HepG2 (cell line): ENCODE results near the gene C12orf56. TPM values are rescaled to one million over a fixed set of nuclear protein-coding genes. Genes with fewer than 3 reads are reported as not detected.

Experiments
- GABPA ChIP-seq, 2 experiments: IDR thresholded peaks; 2 replicates each; pipeline ENCODE4 v1.6.1; 2011 to 2016; ENCODE audit warnings: low read depth in 2 of 2, low read length in 1 of 2, missing biosample characterization in 1 of 2, missing genetic modification characterization in 1 of 2
- MXI1 ChIP-seq: IDR thresholded peaks from 3 replicates; pipeline ENCODE4 v1.6.1; 2012; ENCODE audit warnings: low read depth, low read length, inconsistent platforms, borderline replicate concordance
- SP1 ChIP-seq, 2 experiments: fragments of 450-650 bp in 1 of 2; sonication (generic) in 1 of 2; formaldehyde crosslinking in 1 of 2; IDR thresholded peaks; 2 replicates each; pipeline versions ENCODE4 v1.4.0 to v1.6.1; 2016 to 2020; ENCODE audit warnings: missing genetic modification reagents in 1 of 2
- SP2 ChIP-seq: sonication (generic); formaldehyde crosslinking; IDR thresholded peaks from 2 replicates; pipeline ENCODE4 v1.5.1; 2020; ENCODE audit warnings: mild to moderate bottlenecking, missing genetic modification reagents
- SPEN ChIP-seq: sonication (generic); formaldehyde crosslinking; IDR thresholded peaks from 2 replicates; pipeline ENCODE4 v1.5.1; 2020; ENCODE audit warnings: low read depth, mild to moderate bottlenecking, missing genetic modification reagents
- ZNF383 ChIP-seq: sonication (generic); formaldehyde crosslinking; IDR thresholded peaks from 2 replicates; pipeline ENCODE4 v1.4.0; 2020; ENCODE audit warnings: missing genetic modification reagents, mild to moderate bottlenecking, borderline replicate concordance
- ZNF713 ChIP-seq: sonication (generic); formaldehyde crosslinking; IDR thresholded peaks from 2 replicates; pipeline ENCODE4 v1.4.0; 2020; ENCODE audit warnings: mild to moderate bottlenecking, missing genetic modification reagents
- ZNF782 ChIP-seq: sonication (generic); formaldehyde crosslinking; IDR thresholded peaks from 2 replicates; pipeline ENCODE4 v1.4.0; 2020; ENCODE audit warnings: missing genetic modification reagents, mild to moderate bottlenecking, borderline replicate concordance
- polyA plus RNA-seq, 8 experiments: library from polyadenylated mRNA; depleted of rRNA in 3 of 8; stranded (reverse) in 7 of 8; unstranded in 1 of 8; fragments of >200 nt; fragmentation: Illumina TruSeq in 4 of 8; extraction: Trizol in 4 of 8; gene quantifications; 2 replicates each; pipeline versions ENCODE4 v1.2.1 to v1.2.3, GENCODE V29; 2011 to 2016; ENCODE audit warnings: low read depth in 4 of 8, missing spikeins in 1 of 8, mixed read lengths in 1 of 8; ENCODE audit not compliant: insufficient read depth in 1 of 8
- total RNA-seq, 5 experiments: library from RNA; depleted of rRNA; stranded (reverse); fragments of >200 nt; fragmentation: Illumina TruSeq; extraction: Trizol; gene quantifications; 2 replicates each; pipeline ENCODE4 v1.2.3, GENCODE V29; 2016; ENCODE audit warnings: low read depth in 1 of 5
- TF ChIP-seq, protein P1 (sequence below): IDR thresholded peaks from 2 replicates; pipeline ENCODE4 v1.6.1; 2016; ENCODE audit warnings: mild to moderate bottlenecking
- TF ChIP-seq, protein P2 (sequence below): sonication (generic); formaldehyde crosslinking; IDR thresholded peaks from 2 replicates; pipeline ENCODE4 v1.4.0; 2020; ENCODE audit warnings: missing genetic modification reagents
- TF ChIP-seq, protein P3 (sequence below): sonication (generic); formaldehyde crosslinking; IDR thresholded peaks from 2 replicates; pipeline ENCODE4 v1.4.0; 2020; ENCODE audit warnings: missing genetic modification reagents, low read depth, mild to moderate bottlenecking, borderline replicate concordance
- TF ChIP-seq, protein P4 (sequence below): sonication (generic); formaldehyde crosslinking; IDR thresholded peaks from 2 replicates; pipeline ENCODE4 v1.4.0; 2020; ENCODE audit warnings: mild to moderate bottlenecking, missing genetic modification reagents
- TF ChIP-seq, protein P5 (sequence below): sonication (generic); formaldehyde crosslinking; IDR thresholded peaks from 2 replicates; pipeline ENCODE4 v1.5.0; 2020; ENCODE audit warnings: mild to moderate bottlenecking, missing genetic modification reagents
- TF ChIP-seq, protein P6 (sequence below): sonication (generic); formaldehyde crosslinking; conservative IDR thresholded peaks from 2 replicates; pipeline ENCODE4 v1.4.0; 2020; ENCODE audit warnings: missing genetic modification reagents
- TF ChIP-seq, protein P7 (sequence below): sonication (generic); formaldehyde crosslinking; IDR thresholded peaks from 2 replicates; pipeline ENCODE4 v1.8.0; 2022; ENCODE audit warnings: mild to moderate bottlenecking, missing genetic modification reagents, moderate library complexity
- TF ChIP-seq, protein P8 (sequence below): sonication (generic); formaldehyde crosslinking; IDR thresholded peaks from 2 replicates; pipeline ENCODE4 v1.5.1; 2020; ENCODE audit warnings: missing genetic modification reagents, mild to moderate bottlenecking, borderline replicate concordance

The C12orf56 gene
- total and polyA plus RNA-seq, 2 of the 13 experiments (the other 11 are each of a cell fraction or from before 2014, with no cell fraction given) = 0.07 TPM; not detected in 1

DNA sequence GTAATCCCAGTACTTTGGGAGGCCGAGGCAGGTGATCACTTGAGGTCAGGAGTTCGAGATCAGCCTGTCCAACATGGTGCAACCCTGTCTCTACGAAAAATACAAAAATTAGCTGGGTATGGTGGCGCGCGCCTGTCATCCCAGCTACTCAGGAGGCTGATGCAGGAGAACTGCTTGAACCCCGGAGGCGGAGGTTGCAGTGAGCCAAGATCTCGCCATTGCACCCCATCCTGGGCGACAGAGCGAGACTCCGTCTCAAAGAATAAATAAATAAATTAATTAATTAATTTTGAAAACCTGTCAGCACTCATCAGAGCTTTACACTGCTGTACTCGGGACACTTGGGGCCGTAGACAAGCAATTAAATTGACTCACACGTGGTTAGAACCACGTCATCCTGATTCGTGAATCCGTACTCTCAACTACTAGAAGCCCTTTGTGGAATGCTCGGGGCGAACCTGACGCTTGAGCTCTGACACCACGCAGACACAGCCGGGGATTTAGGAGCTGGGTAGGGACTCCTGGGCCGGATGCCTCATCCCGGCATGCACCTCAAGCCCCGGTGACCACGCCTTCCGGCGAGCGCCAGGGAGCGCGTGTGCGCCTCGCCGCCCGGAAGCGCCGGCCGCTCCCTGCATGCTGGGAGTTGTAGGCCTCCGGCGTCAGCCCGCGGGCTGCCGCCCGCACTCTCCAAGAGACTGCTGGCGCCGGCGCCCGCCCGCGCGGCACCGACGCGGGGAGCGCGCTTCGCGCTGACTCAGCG, 13.3 kb upstream of the C12orf56 start, which contains the start of gene XPOT (continued):
- TF ChIP-seq SPEN (CRISPR knock-in tag) = peak; percentile 84
- TF ChIP-seq ZNF782 (CRISPR knock-in tag) = no peak
- TF ChIP-seq SP2 = no peak
- TF ChIP-seq, protein P1, sequence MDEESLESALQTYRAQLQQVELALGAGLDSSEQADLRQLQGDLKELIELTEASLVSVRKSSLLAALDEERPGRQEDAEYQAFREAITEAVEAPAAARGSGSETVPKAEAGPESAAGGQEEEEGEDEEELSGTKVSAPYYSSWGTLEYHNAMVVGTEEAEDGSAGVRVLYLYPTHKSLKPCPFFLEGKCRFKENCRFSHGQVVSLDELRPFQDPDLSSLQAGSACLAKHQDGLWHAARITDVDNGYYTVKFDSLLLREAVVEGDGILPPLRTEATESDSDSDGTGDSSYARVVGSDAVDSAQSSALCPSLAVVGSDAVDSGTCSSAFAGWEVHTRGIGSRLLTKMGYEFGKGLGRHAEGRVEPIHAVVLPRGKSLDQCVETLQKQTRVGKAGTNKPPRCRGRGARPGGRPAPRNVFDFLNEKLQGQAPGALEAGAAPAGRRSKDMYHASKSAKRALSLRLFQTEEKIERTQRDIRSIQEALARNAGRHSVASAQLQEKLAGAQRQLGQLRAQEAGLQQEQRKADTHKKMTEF (CRISPR knock-in tag) = no peak
- no peak for TF ChIP-seq ZNF713
- TF ChIP-seq, protein P2, sequence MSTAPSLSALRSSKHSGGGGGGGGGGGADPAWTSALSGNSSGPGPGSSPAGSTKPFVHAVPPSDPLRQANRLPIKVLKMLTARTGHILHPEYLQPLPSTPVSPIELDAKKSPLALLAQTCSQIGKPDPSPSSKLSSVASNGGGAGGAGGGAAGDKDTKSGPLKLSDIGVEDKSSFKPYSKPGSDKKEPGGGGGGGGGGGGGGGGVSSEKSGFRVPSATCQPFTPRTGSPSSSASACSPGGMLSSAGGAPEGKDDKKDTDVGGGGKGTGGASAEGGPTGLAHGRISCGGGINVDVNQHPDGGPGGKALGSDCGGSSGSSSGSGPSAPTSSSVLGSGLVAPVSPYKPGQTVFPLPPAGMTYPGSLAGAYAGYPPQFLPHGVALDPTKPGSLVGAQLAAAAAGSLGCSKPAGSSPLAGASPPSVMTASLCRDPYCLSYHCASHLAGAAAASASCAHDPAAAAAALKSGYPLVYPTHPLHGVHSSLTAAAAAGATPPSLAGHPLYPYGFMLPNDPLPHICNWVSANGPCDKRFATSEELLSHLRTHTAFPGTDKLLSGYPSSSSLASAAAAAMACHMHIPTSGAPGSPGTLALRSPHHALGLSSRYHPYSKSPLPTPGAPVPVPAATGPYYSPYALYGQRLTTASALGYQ = no peak
- TF ChIP-seq, protein P3, sequence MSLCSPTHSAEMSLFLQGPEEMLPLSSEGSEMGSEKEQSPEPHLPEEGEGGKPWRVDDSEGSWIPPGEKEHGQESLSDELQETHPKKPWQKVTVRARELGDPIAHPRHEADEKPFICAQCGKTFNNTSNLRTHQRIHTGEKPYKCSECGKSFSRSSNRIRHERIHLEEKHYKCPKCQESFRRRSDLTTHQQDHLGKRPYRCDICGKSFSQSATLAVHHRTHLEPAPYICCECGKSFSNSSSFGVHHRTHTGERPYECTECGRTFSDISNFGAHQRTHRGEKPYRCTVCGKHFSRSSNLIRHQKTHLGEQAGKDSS (CRISPR knock-in tag) = no peak
- TF ChIP-seq GABPA (IDR thresholded peaks at IDR 0.05; ENCODE audit: low read depth, low read length) = peak; percentile 84
- TF ChIP-seq GABPA (CRISPR knock-in tag; IDR thresholded peaks at IDR 0.05; ENCODE audit: low read depth) = peak; percentile 85
- TF ChIP-seq, protein P4, sequence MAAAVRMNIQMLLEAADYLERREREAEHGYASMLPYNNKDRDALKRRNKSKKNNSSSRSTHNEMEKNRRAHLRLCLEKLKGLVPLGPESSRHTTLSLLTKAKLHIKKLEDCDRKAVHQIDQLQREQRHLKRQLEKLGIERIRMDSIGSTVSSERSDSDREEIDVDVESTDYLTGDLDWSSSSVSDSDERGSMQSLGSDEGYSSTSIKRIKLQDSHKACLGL (CRISPR knock-in tag) = peak; percentile 11; the same call in 1 of the 2 replicates
- TF ChIP-seq ZNF383 (CRISPR knock-in tag) = no peak
- TF ChIP-seq, protein P5, sequence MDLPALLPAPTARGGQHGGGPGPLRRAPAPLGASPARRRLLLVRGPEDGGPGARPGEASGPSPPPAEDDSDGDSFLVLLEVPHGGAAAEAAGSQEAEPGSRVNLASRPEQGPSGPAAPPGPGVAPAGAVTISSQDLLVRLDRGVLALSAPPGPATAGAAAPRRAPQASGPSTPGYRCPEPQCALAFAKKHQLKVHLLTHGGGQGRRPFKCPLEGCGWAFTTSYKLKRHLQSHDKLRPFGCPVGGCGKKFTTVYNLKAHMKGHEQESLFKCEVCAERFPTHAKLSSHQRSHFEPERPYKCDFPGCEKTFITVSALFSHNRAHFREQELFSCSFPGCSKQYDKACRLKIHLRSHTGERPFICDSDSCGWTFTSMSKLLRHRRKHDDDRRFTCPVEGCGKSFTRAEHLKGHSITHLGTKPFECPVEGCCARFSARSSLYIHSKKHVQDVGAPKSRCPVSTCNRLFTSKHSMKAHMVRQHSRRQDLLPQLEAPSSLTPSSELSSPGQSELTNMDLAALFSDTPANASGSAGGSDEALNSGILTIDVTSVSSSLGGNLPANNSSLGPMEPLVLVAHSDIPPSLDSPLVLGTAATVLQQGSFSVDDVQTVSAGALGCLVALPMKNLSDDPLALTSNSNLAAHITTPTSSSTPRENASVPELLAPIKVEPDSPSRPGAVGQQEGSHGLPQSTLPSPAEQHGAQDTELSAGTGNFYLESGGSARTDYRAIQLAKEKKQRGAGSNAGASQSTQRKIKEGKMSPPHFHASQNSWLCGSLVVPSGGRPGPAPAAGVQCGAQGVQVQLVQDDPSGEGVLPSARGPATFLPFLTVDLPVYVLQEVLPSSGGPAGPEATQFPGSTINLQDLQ = 0 out of 2 replicates have a peak, but pooled peaks have one; percentile 6
- TF ChIP-seq, protein P6, sequence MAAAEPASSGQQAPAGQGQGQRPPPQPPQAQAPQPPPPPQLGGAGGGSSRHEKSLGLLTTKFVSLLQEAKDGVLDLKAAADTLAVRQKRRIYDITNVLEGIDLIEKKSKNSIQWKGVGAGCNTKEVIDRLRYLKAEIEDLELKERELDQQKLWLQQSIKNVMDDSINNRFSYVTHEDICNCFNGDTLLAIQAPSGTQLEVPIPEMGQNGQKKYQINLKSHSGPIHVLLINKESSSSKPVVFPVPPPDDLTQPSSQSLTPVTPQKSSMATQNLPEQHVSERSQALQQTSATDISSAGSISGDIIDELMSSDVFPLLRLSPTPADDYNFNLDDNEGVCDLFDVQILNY = peak; percentile 23; the same call in 1 of the 2 replicates
- TF ChIP-seq, protein P7, sequence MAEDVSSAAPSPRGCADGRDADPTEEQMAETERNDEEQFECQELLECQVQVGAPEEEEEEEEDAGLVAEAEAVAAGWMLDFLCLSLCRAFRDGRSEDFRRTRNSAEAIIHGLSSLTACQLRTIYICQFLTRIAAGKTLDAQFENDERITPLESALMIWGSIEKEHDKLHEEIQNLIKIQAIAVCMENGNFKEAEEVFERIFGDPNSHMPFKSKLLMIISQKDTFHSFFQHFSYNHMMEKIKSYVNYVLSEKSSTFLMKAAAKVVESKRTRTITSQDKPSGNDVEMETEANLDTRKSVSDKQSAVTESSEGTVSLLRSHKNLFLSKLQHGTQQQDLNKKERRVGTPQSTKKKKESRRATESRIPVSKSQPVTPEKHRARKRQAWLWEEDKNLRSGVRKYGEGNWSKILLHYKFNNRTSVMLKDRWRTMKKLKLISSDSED = no peak
- no peak for TF ChIP-seq SP1 (IDR thresholded peaks at IDR 0.05)
- peak; percentile 52; the same call in 1 of the 2 replicates for TF ChIP-seq SP1 (CRISPR knock-in tag; IDR thresholded peaks at IDR 0.05)
- TF ChIP-seq MXI1 = peak; percentile 94; the same call in 2 of the 3 replicates
- TF ChIP-seq, protein P8, sequence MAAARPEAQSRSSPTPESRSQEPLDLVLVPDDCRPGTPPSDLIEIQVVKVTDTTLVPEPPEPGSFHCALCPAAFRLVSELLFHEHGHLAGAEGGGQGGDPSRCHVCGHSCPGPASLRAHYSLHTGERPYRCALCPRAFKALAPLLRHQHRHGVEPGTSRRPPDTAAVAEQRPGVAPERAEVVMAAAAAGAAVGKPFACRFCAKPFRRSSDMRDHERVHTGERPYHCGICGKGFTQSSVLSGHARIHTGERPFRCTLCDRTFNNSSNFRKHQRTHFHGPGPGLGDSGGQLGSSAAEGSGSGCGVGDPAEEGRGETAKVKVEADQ (CRISPR knock-in tag) = no peak
